GM18861 (cell line): ENCODE results near the gene GRB14.
A peak's percentile ranks its signal among the peaks of the same experiment; 100 is the strongest.

Source experiments
- ATAC-seq: cut with Tn5 transposase; IDR thresholded peaks from one replicate; pipeline ENCODE4 v1.9.1; 2021; ENCODE audit not compliant: unreplicated experiment

GRB14 gene

GRCh38 chr2:164617466-164617865 is 3.8 kb downstream of the GRB14 start:
- no peak for ATAC-seq

- no peak for ATAC-seq
These were observed 7.8 kb downstream of the GRB14 start for GRCh38 chr2:164613321-164613982.

- no peak for ATAC-seq
These were observed 11.5 kb downstream of the GRB14 start for GRCh38 chr2:164609790-164610189.

GRCh38 chr2:164606557-164606956 is 14.7 kb downstream of the GRB14 start:
- no peak for ATAC-seq

- ATAC-seq = no peak
These were observed 16.0 kb downstream of the GRB14 start for GRCh38 chr2:164605295-164605694.

- no peak for ATAC-seq
These were observed 20.5 kb downstream of the GRB14 start for GRCh38 chr2:164600763-164601162.

- peak; percentile 99 for ATAC-seq
These were observed 21.2 kb downstream of the GRB14 start for GRCh38 chr2:164599954-164600589.

GRCh38 chr2:164597983-164598382 is 23.3 kb downstream of the GRB14 start:
- no peak for ATAC-seq

GRCh38 chr2:164595031-164595430 is 26.3 kb downstream of the GRB14 start:
- ATAC-seq = no peak

- ATAC-seq = no peak
These were observed 27.3 kb downstream of the GRB14 start for GRCh38 chr2:164593959-164594358.

- ATAC-seq = no peak
These were observed 27.7 kb downstream of the GRB14 start for GRCh38 chr2:164593541-164593940.

GRCh38 chr2:164589522-164589921 is 31.8 kb downstream of the GRB14 start:
- no peak for ATAC-seq

GRCh38 chr2:164581050-164581449 is 40.2 kb downstream of the GRB14 start:
- ATAC-seq = no peak

- ATAC-seq = no peak
These were observed 46.4 kb downstream of the GRB14 start for GRCh38 chr2:164574931-164575330.

- no peak for ATAC-seq
These were observed 50.8 kb downstream of the GRB14 start for GRCh38 chr2:164570475-164570874.

GRCh38 chr2:164569378-164569777 is 51.9 kb downstream of the GRB14 start:
- ATAC-seq = no peak

- ATAC-seq = no peak
These were observed 53.0 kb downstream of the GRB14 start for GRCh38 chr2:164568317-164568716.

GRCh38 chr2:164567335-164567989 is 53.8 kb downstream of the GRB14 start:
- no peak for ATAC-seq

- ATAC-seq = no peak
These were observed 55.9 kb downstream of the GRB14 start for GRCh38 chr2:164565359-164565758.

GRCh38 chr2:164562666-164563065 is 58.6 kb downstream of the GRB14 start:
- no peak for ATAC-seq

- no peak for ATAC-seq
These were observed 59.3 kb downstream of the GRB14 start for GRCh38 chr2:164561991-164562390.

- ATAC-seq = no peak
These were observed 59.9 kb downstream of the GRB14 start for GRCh38 chr2:164561416-164561815.
